Common myeloid progenitor, CD34-positive (primary cell): ENCODE measurements around the gene GABBR2.

Experiments used
- CTCF ChIA-PET: fragments of 350-600 bp; sonication (Branson Sonifier 250); formaldehyde crosslinking; loops from one replicate; lab custom pipeline; 2021; ENCODE audit warnings: antibody characterized with exemption; lab: Charles Lee
- POLR2A ChIA-PET: fragments of 350-600 bp; sonication (Branson Sonifier 250); formaldehyde crosslinking; loops from one replicate; lab custom pipeline; 2021; ENCODE audit warnings: antibody characterized with exemption; lab: Charles Lee
- DNase-seq, 3 donors: peaks; one replicate each; pipeline versions ENCODE4 v3.0.0 to v3.0.0-alpha.2; 2013
- H3K27ac ChIP-seq, 2 experiments: 1 replicate in 1 of 2; 2 replicates in 1 of 2; pipeline ENCODE4 v1.7.0; 2013; ENCODE audit warnings: inconsistent platforms in 2 of 2, low read length in 2 of 2, mild to moderate bottlenecking in 2 of 2, low read depth in 1 of 2, moderate library complexity in 1 of 2; ENCODE audit not compliant: severe bottlenecking in 2 of 2, insufficient read depth in 1 of 2, poor library complexity in 1 of 2
- H3K27me3 ChIP-seq, 5 experiments: replicated peaks in 2 of 5; 1 replicate in 3 of 5; 2 replicates in 2 of 5; pipeline versions ENCODE4 v1.6.1 to v1.7.0; 2013; ENCODE audit warnings: low read length in 4 of 5, mild to moderate bottlenecking in 2 of 5, moderate library complexity in 2 of 5, inconsistent platforms in 1 of 5; ENCODE audit not compliant: insufficient read depth in 5 of 5, control insufficient read depth in 4 of 5
- H3K36me3 ChIP-seq, 4 experiments: 1 replicate in 2 of 4; 2 replicates in 2 of 4; pipeline versions ENCODE4 v1.6.1 to v1.7.0; 2013; ENCODE audit warnings: low read length in 3 of 4, control low read depth in 1 of 4, mild to moderate bottlenecking in 1 of 4; ENCODE audit not compliant: control insufficient read depth in 4 of 4, insufficient read depth in 4 of 4
- H3K4me1 ChIP-seq, 4 experiments: 1 replicate in 3 of 4; 2 replicates in 1 of 4; pipeline versions ENCODE4 v1.6.1 to v1.7.1; 2013; ENCODE audit warnings: low read length in 3 of 4, mild to moderate bottlenecking in 3 of 4, control low read depth in 1 of 4, inconsistent platforms in 1 of 4, moderate library complexity in 1 of 4; ENCODE audit not compliant: control insufficient read depth in 4 of 4, insufficient read depth in 4 of 4; ENCODE audit errors: control extremely low read depth in 1 of 4
- H3K4me3 ChIP-seq, 7 experiments: 1 replicate in 4 of 7; 2 replicates in 3 of 7; pipeline versions ENCODE4 v1.5.1 to v1.7.0; 2013; ENCODE audit warnings: mild to moderate bottlenecking in 7 of 7, low read length in 6 of 7, moderate library complexity in 6 of 7, inconsistent platforms in 2 of 7, low read depth in 2 of 7, control low read depth in 1 of 7; ENCODE audit not compliant: insufficient read depth in 4 of 7, control insufficient read depth in 1 of 7; ENCODE audit errors: extremely low read depth in 1 of 7
- H3K9me3 ChIP-seq, 5 experiments: 1 replicate in 4 of 5; 2 replicates in 1 of 5; pipeline versions ENCODE4 v1.6.1 to v1.7.1; 2013; ENCODE audit warnings: low read length in 4 of 5, mild to moderate bottlenecking in 2 of 5, inconsistent platforms in 1 of 5, low read depth in 1 of 5, moderate library complexity in 1 of 5; ENCODE audit not compliant: control insufficient read depth in 4 of 5, insufficient read depth in 2 of 5; ENCODE audit errors: control extremely low read depth in 1 of 5
- WGBS: methylation state at CpG from one replicate; pipeline ENCODE4 v1.1.5; 2013; ENCODE audit not compliant: insufficient coverage; 5-methylcytosine and 5-hydroxymethylcytosine counted together

Gene GABBR2

DNA sequence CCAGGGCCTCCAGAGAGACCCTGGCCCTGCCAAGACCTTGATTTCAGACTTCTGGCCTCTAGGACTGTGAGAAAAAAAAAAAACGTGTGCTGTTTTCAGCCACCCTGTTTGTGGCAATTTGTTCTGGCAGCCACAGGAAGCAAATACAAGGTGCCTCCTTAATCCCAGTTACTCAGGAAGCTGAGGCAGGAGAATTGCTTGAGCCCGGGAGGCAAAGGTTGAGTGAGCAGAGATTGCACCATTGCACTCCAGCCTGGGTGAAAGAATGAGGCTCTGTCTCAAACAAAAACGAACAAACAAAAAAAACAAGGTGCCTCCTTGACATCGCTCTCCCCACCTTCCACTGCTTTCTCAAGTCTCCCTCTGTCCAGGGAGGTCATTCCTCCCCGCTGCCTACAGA lies 98.0 kb downstream of the GABBR2 start:
- WGBS, result 41% methylated on average over 5 of the region's 5 CpGs
- Histone ChIP-seq H3K27ac (no peak overlapping the region), H3K4me1 (peaks cover 0 to 7% (median 2%) of the 10 kb centered on the region in 4 experiments), H3K4me3 (no peak overlapping the region), H3K36me3 (no peaks in the 10 kb centered on the region), H3K9me3 (no peaks in the 10 kb centered on the region), H3K27me3 (peaks cover 0 to 30% (median 5%) of the 10 kb centered on the region in 5 experiments)
- ChIA-PET CTCF (interaction anchor here (0.9 kb wide), 1 partner anchor 18 kb away, joined by 3 read pairs; no protein-coding TSS in a partner anchor), POLR2A (no interaction called here)
- DNase-seq, result peak in 1 of 3 donors; percentile 6

DNA sequence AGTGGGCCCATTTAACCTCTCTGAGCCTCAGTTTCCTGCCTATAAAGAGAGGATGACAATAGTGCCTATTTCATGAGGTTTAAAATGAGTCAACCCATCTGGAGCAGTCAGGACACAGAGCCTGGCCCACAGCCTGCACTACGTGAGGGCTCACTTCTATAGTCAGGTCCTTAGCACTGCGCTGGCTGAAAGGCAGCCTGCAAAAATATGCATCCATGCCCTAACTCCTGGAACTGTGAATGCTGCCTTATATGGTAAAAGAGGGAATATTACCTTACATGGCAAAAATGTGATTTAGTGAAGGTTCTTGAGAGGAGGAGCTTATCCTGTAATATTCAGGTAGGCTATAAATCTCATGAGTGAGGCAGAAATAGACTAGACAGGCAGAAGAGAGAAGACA lies 98.5 kb downstream of the GABBR2 start:
- no peak overlapping the region for H3K27ac ChIP-seq
- H3K4me3 ChIP-seq, result no peak overlapping the region
- peaks cover 0 to 28% (median 7%) of the 10 kb centered on the region in 5 experiments for H3K27me3 ChIP-seq
- POLR2A ChIA-PET, result no interaction called here
- WGBS, result 96% methylated on average over 2 of the region's 2 CpGs
- no peaks in the 10 kb centered on the region for H3K36me3 ChIP-seq
- DNase-seq, result no peak
- H3K4me1 ChIP-seq, result peaks cover 0 to 7% (median 2%) of the 10 kb centered on the region in 4 experiments
- H3K9me3 ChIP-seq, result no peaks in the 10 kb centered on the region
- CTCF ChIA-PET, result no interaction called here

DNA sequence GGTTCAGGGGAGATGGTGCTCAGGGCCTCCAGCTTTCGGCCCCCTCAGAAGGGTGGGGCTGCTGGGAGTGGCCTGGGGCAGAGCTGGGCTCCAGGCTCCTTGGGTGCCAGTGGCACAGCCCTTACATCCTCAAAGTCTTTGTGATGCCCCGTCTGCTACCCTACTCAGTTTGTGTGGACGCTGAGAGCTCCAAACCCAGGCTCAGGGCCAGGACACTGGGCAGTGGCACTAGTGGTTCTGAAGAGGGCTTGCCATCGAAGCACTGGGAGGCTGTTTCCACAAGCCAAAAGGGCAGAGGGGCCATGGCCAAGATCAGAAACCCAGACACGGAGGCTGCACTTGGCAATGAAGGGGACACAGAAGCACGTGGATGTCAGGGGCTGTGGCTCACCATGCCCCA lies 99.1 kb downstream of the GABBR2 start:
- Histone ChIP-seq H3K27me3 (peaks cover 0 to 28% (median 10%) of the 10 kb centered on the region in 5 experiments), H3K9me3 (no peaks in the 10 kb centered on the region), H3K4me1 (peaks cover 0 to 7% (median 2%) of the 10 kb centered on the region in 4 experiments), H3K27ac (no peak overlapping the region), H3K4me3 (no peak overlapping the region), H3K36me3 (no peaks in the 10 kb centered on the region)
- DNase-seq, result no peak
- POLR2A ChIA-PET, result no interaction called here
- CTCF ChIA-PET, result no interaction called here
- WGBS, result 100% methylated on average over 4 of the region's 6 CpGs

DNA sequence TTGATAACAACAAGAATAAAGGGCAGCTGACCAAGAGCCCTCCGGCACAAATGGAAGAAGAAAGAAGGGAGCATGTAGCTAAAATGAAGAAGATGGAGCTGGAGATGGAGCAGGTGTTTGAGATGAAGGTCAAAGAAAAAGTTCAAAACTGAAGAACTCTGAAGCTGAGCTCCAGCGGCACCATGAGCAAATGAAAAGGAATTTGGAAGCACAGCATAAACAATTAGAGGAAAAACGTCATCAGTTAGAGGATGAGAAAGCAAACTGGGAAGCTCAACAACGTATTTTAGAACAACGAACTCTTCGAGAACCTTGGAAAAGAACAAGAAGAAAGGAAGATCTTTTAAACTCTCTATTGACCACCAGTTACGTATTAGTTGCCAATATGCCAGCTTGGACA lies 100.9 kb downstream of the GABBR2 start:
- peaks cover 0 to 37% (median 16%) of the 10 kb centered on the region in 5 experiments for H3K27me3 ChIP-seq
- ChIA-PET POLR2A (no interaction called here), CTCF (no interaction called here)
- peaks cover 0 to 7% (median 2%) of the 10 kb centered on the region in 4 experiments for H3K4me1 ChIP-seq
- DNase-seq, result no peak
- no peak overlapping the region for H3K27ac ChIP-seq
- no peak overlapping the region for H3K4me3 ChIP-seq
- 62% methylated on average over 7 of the region's 7 CpGs for WGBS
- no peaks in the 10 kb centered on the region for H3K36me3 ChIP-seq
- no peaks in the 10 kb centered on the region for H3K9me3 ChIP-seq

DNA sequence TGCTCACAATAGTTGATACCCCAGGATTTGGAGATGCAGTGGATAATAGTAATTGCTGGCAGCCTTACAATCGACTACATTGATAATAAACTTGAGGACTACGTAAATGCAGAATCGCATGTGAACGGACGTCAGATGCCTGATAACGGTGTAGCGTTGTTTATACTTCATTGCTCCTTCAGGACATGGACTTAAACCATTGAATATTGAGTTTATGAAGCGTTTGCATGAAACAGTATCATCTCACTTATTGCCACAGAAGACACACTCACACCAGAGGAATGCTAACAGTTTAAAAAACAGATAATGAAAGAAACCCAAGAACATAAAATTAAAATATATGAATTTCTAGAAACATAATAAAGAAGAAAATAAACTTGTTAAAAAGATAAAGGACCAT lies 101.6 kb downstream of the GABBR2 start:
- POLR2A ChIA-PET, result no interaction called here
- H3K9me3 ChIP-seq, result no peaks in the 10 kb centered on the region
- CTCF ChIA-PET, result no interaction called here
- H3K27ac ChIP-seq, result no peak overlapping the region
- H3K27me3 ChIP-seq, result peaks cover 0 to 40% (median 16%) of the 10 kb centered on the region in 5 experiments
- DNase-seq, result no peak
- WGBS, result 96% methylated on average over 7 of the region's 8 CpGs
- H3K4me1 ChIP-seq, result peaks cover 0 to 7% (median 2%) of the 10 kb centered on the region in 4 experiments
- no peaks in the 10 kb centered on the region for H3K36me3 ChIP-seq
- no peak overlapping the region for H3K4me3 ChIP-seq

DNA sequence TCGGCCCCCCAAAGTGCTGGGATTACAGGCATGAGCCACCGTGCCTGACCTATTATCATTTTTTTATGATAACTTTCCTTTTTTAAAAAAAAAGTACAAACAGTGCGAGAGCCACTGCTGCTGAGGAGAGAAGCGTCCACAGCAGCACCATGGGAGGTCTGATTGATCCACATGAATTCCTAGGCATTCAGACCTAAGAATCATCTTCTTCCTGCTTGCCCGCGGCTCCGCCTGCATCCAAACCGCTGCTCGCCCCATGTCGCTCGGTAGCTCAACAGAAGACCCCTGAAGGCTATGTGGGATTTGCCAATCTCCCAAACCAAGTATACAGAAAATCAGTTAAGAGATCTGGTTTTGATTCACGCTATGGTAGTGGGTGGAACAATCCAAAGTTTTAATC lies 102.0 kb downstream of the GABBR2 start:
- H3K36me3 ChIP-seq, result no peaks in the 10 kb centered on the region
- WGBS, result 95% methylated on average over 7 of the region's 12 CpGs
- H3K27ac ChIP-seq, result no peak overlapping the region
- no peak for DNase-seq
- peaks cover 0 to 39% (median 16%) of the 10 kb centered on the region in 5 experiments for H3K27me3 ChIP-seq
- peaks cover 0 to 7% (median 2%) of the 10 kb centered on the region in 4 experiments for H3K4me1 ChIP-seq
- CTCF ChIA-PET, result no interaction called here
- POLR2A ChIA-PET, result no interaction called here
- no peaks in the 10 kb centered on the region for H3K9me3 ChIP-seq
- H3K4me3 ChIP-seq, result no peak overlapping the region

DNA sequence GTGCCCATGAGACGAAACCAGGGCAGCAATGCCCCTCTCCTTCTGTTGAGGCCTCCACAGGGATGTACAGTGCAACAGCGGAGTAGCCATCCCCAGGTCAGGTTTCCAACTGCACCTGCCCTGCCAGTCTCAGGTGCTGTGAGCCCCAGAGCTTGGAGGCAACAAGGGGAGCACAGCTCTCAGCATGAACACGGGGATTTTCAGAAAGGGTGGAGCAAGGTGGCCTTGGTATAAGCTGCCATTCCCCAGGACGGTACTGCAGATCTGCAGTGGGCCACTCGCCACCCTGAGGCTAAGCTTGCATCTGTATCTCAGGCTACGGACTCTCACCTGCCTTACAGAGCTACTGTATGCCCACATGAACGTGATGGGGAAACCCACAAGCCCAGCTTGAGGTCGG lies 103.6 kb downstream of the GABBR2 start:
- no peak overlapping the region for H3K27ac ChIP-seq
- POLR2A ChIA-PET, result no interaction called here
- peaks cover 0 to 37% (median 18%) of the 10 kb centered on the region in 5 experiments for H3K27me3 ChIP-seq
- CTCF ChIA-PET, result interaction anchor here (0.7 to 1.3 kb wide), 2 partner anchors 9 to 23 kb away, joined by 3 read pairs; no protein-coding TSS in a partner anchor
- WGBS, result 67% methylated on average over 8 of the region's 8 CpGs
- no peaks in the 10 kb centered on the region for H3K4me1 ChIP-seq
- no peak overlapping the region for H3K4me3 ChIP-seq
- H3K9me3 ChIP-seq, result no peaks in the 10 kb centered on the region
- DNase-seq, result no peak
- no peaks in the 10 kb centered on the region for H3K36me3 ChIP-seq
